Endodermal cell (in vitro differentiated cells): ENCODE results near the gene TBCA. TPM values are rescaled to one million over a fixed set of nuclear protein-coding genes. Genes with fewer than 3 reads are reported as not detected.

ENCODE experiments used
- DNase-seq: peaks from one replicate; pipeline ENCODE4 v3.0.0-alpha.2; 2017
- H3K27ac ChIP-seq: 2 replicates; pipeline ENCODE4 v1.5.1; 2013; ENCODE audit warnings: mild to moderate bottlenecking, low read depth, low read length, moderate library complexity
- H3K27me3 ChIP-seq: 2 replicates; pipeline ENCODE4 v1.6.1; 2013; ENCODE audit warnings: mild to moderate bottlenecking, low read length, moderate library complexity; ENCODE audit not compliant: insufficient read depth, control insufficient read depth, poor library complexity, severe bottlenecking
- H3K36me3 ChIP-seq: 2 replicates; pipeline ENCODE4 v1.7.0; 2013; ENCODE audit warnings: mild to moderate bottlenecking, low read length, moderate library complexity; ENCODE audit not compliant: control insufficient read depth, insufficient read depth
- H3K4me1 ChIP-seq: one replicate; pipeline ENCODE4 v1.7.0; 2013; ENCODE audit warnings: low read length; ENCODE audit not compliant: control insufficient read depth, insufficient read depth
- H3K4me3 ChIP-seq: 2 replicates; pipeline ENCODE4 v1.5.1; 2013; ENCODE audit warnings: mild to moderate bottlenecking, low read length, moderate library complexity
- H3K9ac ChIP-seq: 2 replicates; pipeline ENCODE4 v1.6.1; 2013; ENCODE audit warnings: mild to moderate bottlenecking, low read length, moderate library complexity; ENCODE audit not compliant: poor library complexity, severe bottlenecking; ENCODE audit errors: extremely low read depth
- H3K9me3 ChIP-seq: 2 replicates; pipeline ENCODE4 v1.6.1; 2013; ENCODE audit warnings: mild to moderate bottlenecking, low read length, moderate library complexity; ENCODE audit not compliant: control insufficient read depth
- H3K27ac Mint-ChIP-seq: 2 replicates; pipeline ENCODE4 v1.8.0; 2020; ENCODE audit warnings: mixed read lengths
- H3K27me3 Mint-ChIP-seq: 2 replicates; pipeline ENCODE4 v1.8.0; 2021; ENCODE audit warnings: mild to moderate bottlenecking, mixed read lengths; ENCODE audit not compliant: insufficient read depth
- H3K36me3 Mint-ChIP-seq: 2 replicates; pipeline ENCODE4 v1.8.0; 2020; ENCODE audit warnings: low read depth, mixed read lengths
- H3K4me1 Mint-ChIP-seq: 2 replicates; pipeline ENCODE4 v1.8.0; 2020; ENCODE audit warnings: mixed read lengths
- H3K4me3 Mint-ChIP-seq: 2 replicates; pipeline ENCODE4 v1.8.0; 2020; ENCODE audit warnings: mild to moderate bottlenecking, moderate library complexity, mixed read lengths
- H3K9me3 Mint-ChIP-seq: 2 replicates; pipeline ENCODE4 v1.8.0; 2020; ENCODE audit warnings: mild to moderate bottlenecking, mixed read lengths
- CTCF ChIP-seq: fragments of 200-600 bp; sonication (generic); conservative IDR thresholded peaks from 2 replicates; pipeline ENCODE4 v1.5.0; 2021; ENCODE audit warnings: antibody characterized with exemption, mild to moderate bottlenecking
- WGBS, 2 experiments: methylation state at CpG; one replicate each; pipeline versions ENCODE4 v1.1.5 to v1.1.7; 2013; ENCODE audit warnings: missing lambda C conversion rate in 2 of 2, mixed read lengths in 1 of 2; ENCODE audit not compliant: insufficient coverage in 1 of 2, insufficient read length in 1 of 2; 5-methylcytosine and 5-hydroxymethylcytosine counted together
- total RNA-seq, 2 donors: library from RNA; stranded (reverse); fragmentation: NEBNext Ultra II Directional in 1 of 2; extraction: Animal tissue kit (Norgen Biotek cat#: 25700) in 1 of 2; gene quantifications; 2 replicates in 1 of 2; 3 replicates in 1 of 2; pipeline ENCODE4 v1.2.1, GENCODE V29; 2021

The TBCA gene
- total RNA-seq, 2 donors from 2014 or later, result 415 to 454 TPM

DNA sequence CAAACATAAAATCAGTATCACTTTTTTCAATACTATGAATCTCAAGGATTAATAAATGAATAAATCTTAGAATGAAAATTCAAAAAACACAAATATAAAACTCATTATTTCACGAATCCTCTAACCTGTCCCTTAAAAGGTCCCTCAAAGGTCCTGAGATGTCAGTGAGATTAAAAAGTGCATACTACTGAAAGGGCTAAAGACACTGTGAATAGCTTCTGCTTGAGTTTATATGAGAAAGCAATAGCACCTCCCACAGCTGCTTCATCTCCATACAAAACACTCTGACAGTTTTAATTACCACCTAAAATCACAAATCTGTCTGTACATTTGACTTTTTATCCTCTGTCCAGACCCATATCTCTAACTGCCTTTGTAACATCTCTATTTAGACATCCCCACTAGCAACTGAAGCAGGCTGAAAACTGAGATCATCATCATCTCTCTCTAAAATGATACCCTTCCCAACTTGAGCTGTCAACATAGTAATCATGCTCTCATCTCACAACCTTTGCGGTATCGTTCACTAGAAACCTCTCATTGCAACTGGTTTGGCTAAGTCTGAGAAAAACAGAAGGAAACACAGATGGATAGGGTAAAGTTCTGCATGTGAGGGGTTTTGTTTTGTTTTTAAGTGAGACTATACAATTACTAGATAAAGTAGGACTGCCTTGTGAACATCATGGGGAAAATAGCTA is 56.3 kb downstream of the TBCA start:
- Histone ChIP-seq H3K9me3 (no peaks in the 10 kb centered on the region), H3K27me3 (no peaks in the 10 kb centered on the region), H3K27ac (no peak overlapping the region), H3K36me3 (peaks cover 24% of the 10 kb centered on the region), H3K4me1 (no peaks in the 10 kb centered on the region), H3K9ac (no peak overlapping the region), H3K4me3 (no peak overlapping the region)
- no peak for DNase-seq
- Mint-ChIP-seq H3K4me1 (peaks cover 8% of the 10 kb centered on the region), H3K4me3 (no peak overlapping the region), H3K27ac (no peak overlapping the region), H3K9me3 (no peaks in the 10 kb centered on the region), H3K36me3 (peaks cover 6% of the 10 kb centered on the region), H3K27me3 (no peaks in the 10 kb centered on the region)
- WGBS, 2 experiments, result 97% methylated on average over 3 of the region's 3 CpGs; no CpG with 5 or more reads in 1 of the 2 experiments
- TF ChIP-seq CTCF, result no peak

- Histone ChIP-seq H3K9ac (no peak overlapping the region), H3K9me3 (no peaks in the 10 kb centered on the region), H3K4me1 (no peaks in the 10 kb centered on the region), H3K4me3 (no peak overlapping the region), H3K27me3 (no peaks in the 10 kb centered on the region), H3K36me3 (peaks cover 25% of the 10 kb centered on the region), H3K27ac (no peak overlapping the region)
- Mint-ChIP-seq H3K4me3 (no peak overlapping the region), H3K36me3 (peaks cover 8% of the 10 kb centered on the region), H3K27me3 (no peaks in the 10 kb centered on the region), H3K9me3 (no peaks in the 10 kb centered on the region), H3K4me1 (peaks cover 8% of the 10 kb centered on the region), H3K27ac (no peak overlapping the region)
- 94 to 96% methylated on average over 3 to 6 of the region's 6 CpGs for WGBS, 2 experiments
- DNase-seq, result no peak
- TF ChIP-seq CTCF, result no peak
Observed at GRCh38 chr5:77718934-77719610, 57.1 kb downstream of the TBCA start.

DNA sequence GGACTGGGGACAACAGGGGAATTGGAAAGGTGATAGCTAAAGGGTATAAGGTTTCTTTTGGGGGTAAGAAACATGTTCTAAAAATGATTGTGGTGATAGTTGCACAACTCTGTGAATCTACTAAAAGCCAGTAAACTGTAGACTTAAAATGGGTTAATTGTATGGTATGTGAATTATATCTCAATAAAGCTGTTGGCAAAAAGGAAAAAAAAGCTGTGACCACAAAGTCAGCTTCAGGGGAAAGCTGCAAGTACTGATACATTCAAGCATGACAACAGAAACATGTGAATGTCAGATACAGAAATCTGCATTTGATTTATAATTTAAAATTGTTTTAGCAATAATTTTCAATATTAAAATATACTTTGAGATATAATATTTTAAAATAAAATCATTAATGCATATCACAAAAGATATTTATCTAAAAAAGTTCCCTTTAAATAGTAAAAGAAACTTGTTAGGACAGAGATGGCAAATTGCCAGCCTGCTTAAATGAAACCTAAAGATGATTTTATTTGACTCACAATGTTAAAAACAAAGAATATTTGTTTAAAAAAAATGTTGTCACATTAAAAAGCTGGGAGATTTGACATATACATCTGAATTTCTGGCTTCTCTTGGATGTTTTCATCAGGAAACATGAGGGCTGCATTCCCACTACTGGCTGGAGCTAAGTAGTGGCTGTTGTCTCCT is 66.0 kb downstream of the TBCA start:
- Histone ChIP-seq H3K36me3 (peaks cover 56% of the 10 kb centered on the region), H3K27me3 (no peaks in the 10 kb centered on the region), H3K27ac (no peak overlapping the region), H3K9ac (no peak overlapping the region), H3K4me3 (no peak overlapping the region), H3K9me3 (no peaks in the 10 kb centered on the region), H3K4me1 (no peaks in the 10 kb centered on the region)
- Mint-ChIP-seq H3K27ac (no peak overlapping the region), H3K27me3 (no peaks in the 10 kb centered on the region), H3K9me3 (no peaks in the 10 kb centered on the region), H3K36me3 (peaks cover 31% of the 10 kb centered on the region), H3K4me3 (no peak overlapping the region), H3K4me1 (no peaks in the 10 kb centered on the region)
- no peak for TF ChIP-seq CTCF
- no peak for DNase-seq
